IPS DF 6.9 (cell line): Measurements from ENCODE around the gene OGFRL1.

Experiments
- DNase-seq: peaks from one replicate; pipeline ENCODE4 v3.0.0-alpha.2; 2013; ENCODE audit warnings: low read depth, low spot score
- H3K27ac ChIP-seq: one replicate; pipeline ENCODE4 v1.5.1; 2013; ENCODE audit warnings: low read length, control low read depth
- H3K27me3 ChIP-seq: 2 replicates; pipeline ENCODE4 v1.6.1; 2013; ENCODE audit warnings: mild to moderate bottlenecking, low read length; ENCODE audit not compliant: control insufficient read depth, insufficient read depth
- H3K36me3 ChIP-seq: 2 replicates; pipeline ENCODE4 v1.6.1; 2013; ENCODE audit warnings: low read length; ENCODE audit not compliant: control insufficient read depth, insufficient read depth
- H3K4me1 ChIP-seq: 2 replicates; pipeline ENCODE4 v1.6.1; 2013; ENCODE audit warnings: low read length; ENCODE audit not compliant: control insufficient read depth, insufficient read depth
- H3K4me3 ChIP-seq: 2 replicates; pipeline ENCODE4 v1.5.1; 2013; ENCODE audit warnings: mild to moderate bottlenecking, low read length
- H3K9me3 ChIP-seq: 2 replicates; pipeline ENCODE4 v1.6.1; 2013; ENCODE audit warnings: low read length, inconsistent platforms; ENCODE audit not compliant: control insufficient read depth, insufficient read depth
- WGBS: extraction: QIAGEN DNeasy Blood & Tissue Kit; methylation state at CpG from one replicate; pipeline ENCODE4 v1.1.7; 2013; ENCODE audit warnings: mixed read lengths, missing lambda C conversion rate; ENCODE audit not compliant: insufficient read length, insufficient coverage; 5-methylcytosine and 5-hydroxymethylcytosine counted together

Gene OGFRL1

DNA sequence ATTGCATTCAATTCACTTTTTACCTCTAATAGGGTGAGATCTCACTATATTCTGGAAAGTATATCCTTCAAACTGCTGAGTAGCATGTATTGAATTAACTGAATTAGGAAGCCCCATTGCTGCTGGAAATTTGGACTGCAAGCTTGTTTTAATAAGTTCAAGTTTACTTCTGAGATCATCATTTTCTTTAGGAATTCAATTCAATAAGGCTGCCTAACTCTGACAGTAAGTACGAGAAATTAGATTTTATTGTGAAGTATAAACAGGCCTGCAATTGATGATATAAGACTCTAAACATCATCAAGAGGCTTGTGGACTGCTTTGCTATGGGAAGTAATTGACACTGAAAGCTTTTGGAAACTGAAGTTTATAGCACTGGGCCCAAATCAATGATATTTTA, 44.4 kb downstream of the OGFRL1 start:
- no peaks in the 10 kb centered on the region for H3K27me3 ChIP-seq
- H3K4me1 ChIP-seq, result no peaks in the 10 kb centered on the region
- no peaks in the 10 kb centered on the region for H3K36me3 ChIP-seq
- no peak for DNase-seq
- H3K27ac ChIP-seq, result no peak overlapping the region
- H3K9me3 ChIP-seq, result no peaks in the 10 kb centered on the region
- WGBS, result no CpG with 5 or more reads among the region's 1 CpG
- no peak overlapping the region for H3K4me3 ChIP-seq

DNA sequence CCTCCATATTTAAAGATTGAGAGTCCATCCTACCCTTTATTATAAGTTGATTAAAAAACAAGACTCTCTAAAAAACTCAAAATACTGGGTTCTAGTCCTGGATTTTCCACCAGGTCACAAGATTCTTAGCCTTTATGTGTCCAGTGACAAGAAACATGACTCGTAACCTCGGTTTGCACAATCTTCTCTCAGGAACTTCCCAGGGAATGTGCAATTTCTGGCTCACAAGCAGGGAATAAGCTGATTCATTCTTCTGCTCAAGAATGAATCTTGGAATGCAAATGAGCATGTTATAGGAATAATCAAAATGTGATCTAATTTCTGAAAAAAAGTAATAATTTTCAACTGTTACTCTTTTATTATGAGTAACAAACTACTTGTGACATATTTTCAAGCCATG, 45.1 kb downstream of the OGFRL1 start:
- DNase-seq, result no peak

DNA sequence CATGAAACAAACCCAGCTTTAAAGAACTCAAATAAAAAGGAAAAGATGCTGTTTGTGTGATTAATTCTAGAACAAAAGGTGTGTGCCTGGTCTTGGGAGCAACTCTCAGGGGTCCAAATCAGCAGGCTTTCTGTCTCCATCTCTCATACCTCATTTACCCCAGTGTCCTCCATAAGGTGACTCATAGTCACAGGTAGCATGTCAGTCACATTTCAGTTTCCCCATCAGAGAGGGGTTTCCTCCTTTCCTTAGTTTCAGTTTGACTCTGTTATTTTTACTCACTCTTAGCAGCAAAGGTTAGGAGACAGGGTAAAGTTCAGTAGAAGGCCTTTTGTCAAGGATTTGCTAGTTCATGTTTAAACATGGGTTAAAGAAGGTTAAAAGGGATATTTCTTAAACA, 46.2 kb downstream of the OGFRL1 start:
- no peak for DNase-seq
- H3K27ac ChIP-seq, result no peak overlapping the region

More for the DNA sequence above, 45.1 kb downstream of the OGFRL1 start:
- Histone ChIP-seq H3K9me3 (no peaks in the 10 kb centered on the region), H3K4me3 (no peak overlapping the region), H3K27ac (no peak overlapping the region), H3K4me1 (no peaks in the 10 kb centered on the region), H3K36me3 (no peaks in the 10 kb centered on the region), H3K27me3 (no peaks in the 10 kb centered on the region)
- WGBS, result no CpG with 5 or more reads among the region's 2 CpGs

DNA sequence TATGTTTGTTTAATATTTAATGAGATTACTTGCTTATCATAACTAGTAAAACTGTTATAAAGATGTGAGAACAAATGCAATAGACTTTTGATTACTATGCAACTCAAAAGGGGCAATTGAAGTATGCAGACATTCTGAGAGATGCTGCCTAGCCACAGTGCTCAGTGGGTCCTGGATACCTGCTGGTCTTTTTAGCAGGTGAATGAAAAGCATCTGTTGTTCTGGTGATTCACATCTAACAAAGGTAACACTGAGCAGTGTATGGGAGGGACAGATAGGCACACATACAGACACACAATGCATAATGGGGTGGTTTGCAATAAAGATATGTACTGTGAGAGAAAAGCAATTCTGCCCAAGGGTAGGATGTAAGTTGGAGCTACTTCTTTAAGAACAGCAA, 46.9 kb downstream of the OGFRL1 start:
- H3K27ac ChIP-seq, result no peak overlapping the region
- H3K9me3 ChIP-seq, result no peaks in the 10 kb centered on the region
- no peak overlapping the region for H3K4me3 ChIP-seq
- no peaks in the 10 kb centered on the region for H3K4me1 ChIP-seq
- no peaks in the 10 kb centered on the region for H3K27me3 ChIP-seq
- DNase-seq, result no peak
- no peaks in the 10 kb centered on the region for H3K36me3 ChIP-seq

More for the DNA sequence above, 46.2 kb downstream of the OGFRL1 start:
- Histone ChIP-seq H3K36me3 (no peaks in the 10 kb centered on the region), H3K9me3 (no peaks in the 10 kb centered on the region), H3K27me3 (no peaks in the 10 kb centered on the region), H3K4me3 (no peak overlapping the region), H3K4me1 (no peaks in the 10 kb centered on the region)

DNA sequence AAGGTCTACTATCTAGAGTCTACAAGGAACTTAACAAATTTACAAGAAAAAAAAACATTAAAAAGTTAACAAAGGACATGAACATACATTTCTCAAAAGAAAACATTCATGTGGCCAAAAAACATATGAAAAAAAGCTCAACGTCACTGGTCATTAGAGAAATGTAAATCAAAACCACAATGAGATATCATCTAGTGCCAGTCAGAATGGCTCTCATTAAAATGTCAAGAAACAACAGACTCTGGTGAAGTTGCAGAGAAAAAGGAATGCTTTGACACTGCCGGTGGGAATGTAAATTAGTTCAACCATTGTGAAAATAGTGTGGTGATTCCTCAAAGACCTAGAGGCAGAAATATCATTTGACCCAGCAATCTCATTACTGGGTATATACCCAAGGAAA, 48.3 kb downstream of the OGFRL1 start:
- no CpG with 5 or more reads among the region's 2 CpGs for WGBS
- Histone ChIP-seq H3K4me3 (no peak overlapping the region), H3K9me3 (no peaks in the 10 kb centered on the region), H3K27me3 (no peaks in the 10 kb centered on the region), H3K27ac (no peak overlapping the region), H3K36me3 (no peaks in the 10 kb centered on the region), H3K4me1 (no peaks in the 10 kb centered on the region)
- no peak for DNase-seq

DNA sequence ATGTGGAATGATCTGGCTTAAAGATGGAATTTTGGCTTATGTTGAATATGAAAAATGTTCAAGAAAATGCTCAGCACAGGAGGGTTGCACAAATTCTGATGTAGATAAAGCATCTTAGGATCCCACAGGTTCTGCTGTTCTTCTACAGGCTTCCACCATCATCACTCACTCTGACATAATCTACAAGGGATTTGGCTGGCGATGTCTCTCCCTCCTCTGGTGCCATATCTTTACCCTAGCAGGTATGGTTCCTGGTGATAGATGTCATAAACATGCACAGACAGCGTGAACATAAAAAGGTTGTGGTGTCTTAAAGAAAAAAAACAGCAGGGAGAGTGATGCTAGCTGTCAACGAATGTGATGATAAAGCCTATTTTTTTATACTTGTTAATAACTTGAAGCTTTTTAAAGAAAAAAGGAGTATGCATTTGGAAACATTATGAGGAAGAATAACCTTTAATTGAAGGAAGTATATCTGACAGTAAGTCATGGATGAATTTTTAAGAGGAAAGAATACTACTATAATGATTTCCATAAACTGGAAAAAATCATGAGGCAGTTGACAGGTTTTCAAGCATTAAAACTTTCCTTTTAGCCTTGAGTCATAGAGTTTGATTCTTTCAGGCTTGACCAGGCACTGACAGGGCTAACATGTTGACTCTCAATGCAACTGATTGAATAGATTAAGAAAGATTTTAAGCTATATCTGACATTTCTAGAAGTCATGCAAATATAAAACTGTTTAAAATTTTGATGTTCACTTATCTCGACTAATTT, 50.1 kb downstream of the OGFRL1 start:
- Histone ChIP-seq H3K27me3 (no peaks in the 10 kb centered on the region), H3K9me3 (no peaks in the 10 kb centered on the region), H3K4me1 (no peaks in the 10 kb centered on the region), H3K36me3 (no peaks in the 10 kb centered on the region), H3K27ac (no peak overlapping the region), H3K4me3 (no peak overlapping the region)
- no peak for DNase-seq
- no CpG with 5 or more reads among the region's 4 CpGs for WGBS

- DNase-seq, result no peak
- Histone ChIP-seq H3K36me3 (no peaks in the 10 kb centered on the region), H3K9me3 (no peaks in the 10 kb centered on the region), H3K27me3 (no peaks in the 10 kb centered on the region), H3K27ac (no peak overlapping the region), H3K4me3 (no peak overlapping the region), H3K4me1 (no peaks in the 10 kb centered on the region)
- no CpG with 5 or more reads among the region's 2 CpGs for WGBS
Measured at GRCh38 chr6:71342772-71343171, 54.2 kb downstream of the OGFRL1 start.

DNA sequence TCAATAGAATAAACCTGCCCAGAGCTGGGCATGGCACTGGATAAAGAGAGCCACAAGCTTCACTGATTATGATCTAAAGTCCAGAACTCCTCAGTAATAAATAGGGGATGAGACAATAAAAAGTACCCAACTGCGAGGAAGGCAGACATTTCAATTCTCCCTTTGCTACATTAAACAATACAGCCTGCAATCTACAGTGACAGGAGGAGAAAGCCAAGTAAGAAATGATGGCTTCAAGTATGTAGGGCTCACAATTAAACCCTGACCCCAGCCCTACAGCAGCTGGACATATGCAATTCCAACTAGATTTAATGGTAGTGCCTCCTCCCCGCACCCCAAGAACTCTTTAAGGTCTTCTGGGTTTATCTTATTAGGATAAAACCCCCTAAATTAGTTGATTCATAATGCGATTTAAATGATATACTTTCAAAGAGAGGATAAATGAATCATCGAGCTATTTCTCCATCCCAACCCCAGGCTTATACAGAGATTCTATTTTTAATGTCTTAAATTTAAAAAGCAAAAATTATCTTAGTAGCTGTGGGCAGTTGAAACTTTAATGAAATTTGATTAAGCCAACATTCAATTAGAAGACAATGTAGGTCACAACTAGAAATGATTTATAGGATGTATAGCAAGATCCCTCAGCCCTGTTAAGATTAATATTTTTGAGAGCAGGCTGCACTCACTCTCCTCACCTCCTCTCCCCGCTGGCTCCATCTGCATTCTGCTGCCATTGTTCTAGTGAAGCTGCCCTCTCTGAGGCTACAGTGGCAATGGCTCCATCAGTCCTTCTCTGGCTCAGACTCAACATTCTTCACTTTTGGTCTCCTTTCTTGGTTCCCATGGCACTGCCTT, 57.1 kb downstream of the OGFRL1 start:
- no peak for DNase-seq
- Histone ChIP-seq H3K36me3 (no peaks in the 10 kb centered on the region), H3K27me3 (no peaks in the 10 kb centered on the region), H3K9me3 (no peaks in the 10 kb centered on the region), H3K27ac (no peak overlapping the region), H3K4me1 (no peaks in the 10 kb centered on the region), H3K4me3 (no peak overlapping the region)
- no CpG with 5 or more reads among the region's 5 CpGs for WGBS

- Histone ChIP-seq H3K9me3 (no peaks in the 10 kb centered on the region), H3K27ac (no peak overlapping the region), H3K4me3 (no peak overlapping the region), H3K4me1 (no peaks in the 10 kb centered on the region), H3K36me3 (no peaks in the 10 kb centered on the region), H3K27me3 (no peaks in the 10 kb centered on the region)
- no peak for DNase-seq
Measured at GRCh38 chr6:71346334-71346694, 57.7 kb downstream of the OGFRL1 start.

DNA sequence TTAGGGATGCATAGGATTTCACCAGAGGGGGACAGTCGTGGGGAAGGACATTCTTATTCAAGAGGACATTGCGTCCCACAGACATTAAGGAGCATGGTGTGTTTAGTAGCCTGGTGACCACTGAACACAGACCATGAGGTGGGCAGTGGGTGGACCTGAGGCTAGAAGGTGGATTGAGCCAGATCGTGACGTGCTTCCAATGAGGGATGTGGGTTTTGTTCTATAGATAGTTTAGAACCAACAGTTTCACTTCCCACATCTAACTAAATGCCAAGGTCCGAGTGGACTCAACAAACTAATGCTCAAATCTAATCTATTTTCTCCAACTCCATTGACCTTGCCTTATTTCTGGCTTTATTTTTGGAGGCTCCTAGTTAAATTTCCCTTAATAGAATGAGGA, 58.5 kb downstream of the OGFRL1 start:
- no peaks in the 10 kb centered on the region for H3K27me3 ChIP-seq
- no CpG with 5 or more reads among the region's 5 CpGs for WGBS
- H3K9me3 ChIP-seq, result no peaks in the 10 kb centered on the region
- H3K27ac ChIP-seq, result no peak overlapping the region
- H3K36me3 ChIP-seq, result no peaks in the 10 kb centered on the region
- no peak overlapping the region for H3K4me3 ChIP-seq
- no peaks in the 10 kb centered on the region for H3K4me1 ChIP-seq
- no peak for DNase-seq

GRCh38 chr6:71349395-71349794, 60.8 kb downstream of the OGFRL1 start:
- no peak for DNase-seq

More at GRCh38 chr6:71349395-71349794, 60.8 kb downstream of the OGFRL1 start:
- H3K4me1 ChIP-seq, result no peaks in the 10 kb centered on the region
- WGBS, result no CpG with 5 or more reads among the region's 3 CpGs
- no peaks in the 10 kb centered on the region for H3K27me3 ChIP-seq
- no peak overlapping the region for H3K27ac ChIP-seq
- H3K36me3 ChIP-seq, result no peaks in the 10 kb centered on the region
- H3K4me3 ChIP-seq, result no peak overlapping the region
- no peaks in the 10 kb centered on the region for H3K9me3 ChIP-seq
